Sigmoid colon (tissue), 7 donors: Measurements from ENCODE around the gene MAGI2. TPM values are rescaled to one million over a fixed set of nuclear protein-coding genes. Genes with fewer than 3 reads are reported as not detected.

Experiments
- DNase-seq: peaks from one replicate; pipeline ENCODE4 v3.0.0-alpha.2; 2019
- H3K27ac ChIP-seq, 4 donors: fragments of 200-600 bp; sonication (generic); one replicate each; pipeline ENCODE4 v1.5.1; 2016 to 2019; ENCODE audit warnings: mild to moderate bottlenecking in 1 of 4
- H3K27me3 ChIP-seq, 3 donors: fragments of 200-600 bp; sonication (generic); one replicate each; pipeline ENCODE4 v1.5.1; 2019; ENCODE audit warnings: mild to moderate bottlenecking in 1 of 3
- H3K36me3 ChIP-seq, 4 donors: fragments of 200-600 bp; sonication (generic); one replicate each; pipeline ENCODE4 v1.5.1; 2016 to 2019
- H3K4me1 ChIP-seq, 4 donors: fragments of 200-600 bp; sonication (generic); one replicate each; pipeline ENCODE4 v1.5.1; 2017 to 2019
- H3K4me3 ChIP-seq, 4 donors: fragments of 200-600 bp; sonication (generic); one replicate each; pipeline ENCODE4 v1.5.1; 2017 to 2019; ENCODE audit warnings: mild to moderate bottlenecking in 2 of 4, moderate library complexity in 1 of 4
- H3K9me3 ChIP-seq, 4 donors: fragments of 200-600 bp in 3 of 4; sonication (generic) in 3 of 4; one replicate each; pipeline versions ENCODE4 v1.5.1 to v1.6.1; 2013 to 2019
- EP300 ChIP-seq, 4 donors: sonication (generic); formaldehyde crosslinking; IDR thresholded peaks; one replicate each; pipeline ENCODE4 v1.6.1; 2017; ENCODE audit warnings: antibody characterized with exemption in 4 of 4
- POLR2A ChIP-seq, 2 donors: fragments of 450-650 bp; IDR thresholded peaks; one replicate each; pipeline ENCODE4 v1.6.1; 2016; ENCODE audit warnings: antibody characterized with exemption in 2 of 2, mild to moderate bottlenecking in 2 of 2, moderate library complexity in 2 of 2
- POLR2AphosphoS5 ChIP-seq, 4 donors: sonication (generic); formaldehyde crosslinking; IDR thresholded peaks; one replicate each; pipeline ENCODE4 v1.6.1; 2017; ENCODE audit warnings: antibody characterized with exemption in 4 of 4
- WGBS, 2 donors: extraction: QIAGEN DNeasy Blood & Tissue Kit; methylation state at CpG; one replicate each; pipeline ENCODE4 v1.1.7; 2013; 5-methylcytosine and 5-hydroxymethylcytosine counted together
- intact Hi-C: fragments of 100-400 bp; cut with DNase I; formaldehyde crosslinking; loops from one replicate; pipeline ENCODE4 v1.15.1; 2023
- polyA plus RNA-seq, 3 donors: library from polyadenylated mRNA; stranded (reverse); fragments of 200-250 nt; gene quantifications; one replicate each; pipeline ENCODE4 v1.2.3, GENCODE V29; 2013
- total RNA-seq, 4 donors: library from RNA; depleted of rRNA; stranded (reverse); fragments of >200 nt; gene quantifications; one replicate each; pipeline ENCODE4 v1.1.0, GENCODE V29; 2016
- TF ChIP-seq, protein P1 (sequence below), 4 experiments: fragments of 450-650 bp in 3 of 4; fragments of 200-600 bp in 1 of 4; IDR thresholded peaks; one replicate each; pipeline ENCODE4 v1.5.1; 2016 to 2019; ENCODE audit warnings: antibody characterized with exemption in 4 of 4, mild to moderate bottlenecking in 3 of 4, moderate library complexity in 2 of 4
- donor health status: healthy with polysubstance abuse.
- donor health status: Bipolar disorder and iron deficiency.
- donor health status: healthy.

The MAGI2 gene
- total and polyA plus RNA-seq, 7 donors: 0.69 to 26.9 (median 14.7) TPM

DNA sequence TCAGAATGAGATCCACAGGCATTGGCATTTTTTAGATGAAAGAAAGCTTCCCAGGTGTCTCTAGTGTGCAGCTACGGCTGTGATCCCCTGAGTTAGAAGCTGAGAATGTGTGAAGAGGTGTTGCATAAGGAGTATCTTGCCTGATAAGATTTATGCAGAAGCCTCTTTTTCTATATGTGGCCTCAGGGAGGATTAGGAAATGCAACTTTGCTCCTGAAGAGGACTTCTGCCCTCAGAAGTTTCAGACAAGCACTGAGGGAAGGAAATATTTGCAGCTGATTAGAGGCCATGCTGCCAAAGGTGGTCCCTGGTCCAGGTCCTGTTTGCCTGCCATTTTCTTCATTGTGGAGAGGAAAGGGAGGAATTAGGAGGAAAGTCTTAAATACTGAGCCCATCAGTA, 1103.1 kb downstream of the MAGI2 start:
- Histone ChIP-seq H3K4me3 (no peak overlapping the region), H3K27me3 (no peaks in the 10 kb centered on the region), H3K4me1 (peaks cover 0 to 18% (median 9%) of the 10 kb centered on the region in 4 donors), H3K9me3 (no peaks in the 10 kb centered on the region), H3K36me3 (no peaks in the 10 kb centered on the region), H3K27ac (no peak overlapping the region)
- 67 to 74% methylated on average over 1 of the region's 1 CpG for WGBS, 2 donors
- intact Hi-C loops: no loop called here
- no peak for DNase-seq
- no peak for TF ChIP-seq POLR2A (IDR thresholded peaks at IDR 0.05)

DNA sequence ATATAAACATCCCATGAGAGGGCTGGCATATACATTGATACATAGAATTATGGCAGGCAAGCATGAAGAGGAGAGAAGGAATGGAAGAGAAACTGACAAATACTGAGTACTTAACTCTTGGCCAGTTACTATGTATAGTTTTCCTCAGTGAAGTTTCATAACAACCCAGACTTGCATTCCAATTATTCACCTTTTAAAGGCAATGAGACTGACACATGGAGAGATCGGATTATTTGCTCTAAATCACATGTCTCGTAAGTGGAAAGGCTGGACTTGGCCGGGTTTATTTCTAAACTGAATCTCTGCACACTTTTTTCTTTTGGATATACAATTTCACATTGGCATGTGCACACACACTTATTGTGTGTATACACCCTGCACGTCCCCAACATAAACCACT, 1106.6 kb downstream of the MAGI2 start:
- WGBS, 2 donors: 88 to 91% methylated on average over 4 of the region's 4 CpGs
- no peak for TF ChIP-seq POLR2AphosphoS5 (IDR thresholded peaks at IDR 0.05)
- TF ChIP-seq, protein P1, sequence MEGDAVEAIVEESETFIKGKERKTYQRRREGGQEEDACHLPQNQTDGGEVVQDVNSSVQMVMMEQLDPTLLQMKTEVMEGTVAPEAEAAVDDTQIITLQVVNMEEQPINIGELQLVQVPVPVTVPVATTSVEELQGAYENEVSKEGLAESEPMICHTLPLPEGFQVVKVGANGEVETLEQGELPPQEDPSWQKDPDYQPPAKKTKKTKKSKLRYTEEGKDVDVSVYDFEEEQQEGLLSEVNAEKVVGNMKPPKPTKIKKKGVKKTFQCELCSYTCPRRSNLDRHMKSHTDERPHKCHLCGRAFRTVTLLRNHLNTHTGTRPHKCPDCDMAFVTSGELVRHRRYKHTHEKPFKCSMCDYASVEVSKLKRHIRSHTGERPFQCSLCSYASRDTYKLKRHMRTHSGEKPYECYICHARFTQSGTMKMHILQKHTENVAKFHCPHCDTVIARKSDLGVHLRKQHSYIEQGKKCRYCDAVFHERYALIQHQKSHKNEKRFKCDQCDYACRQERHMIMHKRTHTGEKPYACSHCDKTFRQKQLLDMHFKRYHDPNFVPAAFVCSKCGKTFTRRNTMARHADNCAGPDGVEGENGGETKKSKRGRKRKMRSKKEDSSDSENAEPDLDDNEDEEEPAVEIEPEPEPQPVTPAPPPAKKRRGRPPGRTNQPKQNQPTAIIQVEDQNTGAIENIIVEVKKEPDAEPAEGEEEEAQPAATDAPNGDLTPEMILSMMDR (IDR thresholded peaks at IDR 0.05): no peak
- no peak for TF ChIP-seq POLR2A (IDR thresholded peaks at IDR 0.05)
- no peak for TF ChIP-seq EP300 (IDR thresholded peaks at IDR 0.05)
- no peaks in the 10 kb centered on the region for H3K36me3 ChIP-seq

DNA sequence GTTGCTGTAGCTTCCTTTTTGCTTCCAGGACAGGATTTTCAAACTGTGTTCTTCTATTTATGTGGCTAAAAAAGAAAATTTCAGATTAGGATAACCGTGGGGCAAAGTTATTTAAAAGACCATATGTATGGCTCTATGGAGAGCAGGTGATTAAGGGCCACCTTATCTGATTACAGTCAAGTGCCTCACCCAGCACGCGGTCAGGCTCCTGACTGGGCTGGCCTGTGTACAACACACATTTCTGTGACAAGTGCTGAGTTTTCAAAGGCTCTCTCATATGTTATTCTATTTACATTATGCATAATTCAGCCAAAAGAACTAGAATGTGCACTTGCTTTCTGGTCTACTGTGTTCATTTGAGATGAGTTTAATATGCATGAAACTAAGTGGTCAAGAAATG, 1107.5 kb downstream of the MAGI2 start:
- DNase-seq: no peak
- no peaks in the 10 kb centered on the region for H3K27me3 ChIP-seq
- no peak overlapping the region for H3K4me3 ChIP-seq
- H3K36me3 ChIP-seq: no peaks in the 10 kb centered on the region
- TF ChIP-seq, protein P1 (IDR thresholded peaks at IDR 0.05): no peak
- TF ChIP-seq EP300 (IDR thresholded peaks at IDR 0.05) (no peak), POLR2AphosphoS5 (IDR thresholded peaks at IDR 0.05) (no peak), POLR2A (IDR thresholded peaks at IDR 0.05) (no peak)
- 34 to 68% methylated on average over 3 of the region's 3 CpGs for WGBS, 2 donors
- no peak overlapping the region for H3K27ac ChIP-seq
- H3K9me3 ChIP-seq: no peaks in the 10 kb centered on the region
- peaks cover 0 to 21% (median 11%) of the 10 kb centered on the region in 4 donors for H3K4me1 ChIP-seq
- intact Hi-C loops: no loop called here

More for the DNA sequence above, 1106.6 kb downstream of the MAGI2 start:
- no peak for DNase-seq
- Histone ChIP-seq H3K4me1 (peaks cover 0 to 21% (median 11%) of the 10 kb centered on the region in 4 donors), H3K27me3 (no peaks in the 10 kb centered on the region), H3K4me3 (no peak overlapping the region), H3K9me3 (no peaks in the 10 kb centered on the region), H3K27ac (no peak overlapping the region)
- intact Hi-C loops: no loop called here

DNA sequence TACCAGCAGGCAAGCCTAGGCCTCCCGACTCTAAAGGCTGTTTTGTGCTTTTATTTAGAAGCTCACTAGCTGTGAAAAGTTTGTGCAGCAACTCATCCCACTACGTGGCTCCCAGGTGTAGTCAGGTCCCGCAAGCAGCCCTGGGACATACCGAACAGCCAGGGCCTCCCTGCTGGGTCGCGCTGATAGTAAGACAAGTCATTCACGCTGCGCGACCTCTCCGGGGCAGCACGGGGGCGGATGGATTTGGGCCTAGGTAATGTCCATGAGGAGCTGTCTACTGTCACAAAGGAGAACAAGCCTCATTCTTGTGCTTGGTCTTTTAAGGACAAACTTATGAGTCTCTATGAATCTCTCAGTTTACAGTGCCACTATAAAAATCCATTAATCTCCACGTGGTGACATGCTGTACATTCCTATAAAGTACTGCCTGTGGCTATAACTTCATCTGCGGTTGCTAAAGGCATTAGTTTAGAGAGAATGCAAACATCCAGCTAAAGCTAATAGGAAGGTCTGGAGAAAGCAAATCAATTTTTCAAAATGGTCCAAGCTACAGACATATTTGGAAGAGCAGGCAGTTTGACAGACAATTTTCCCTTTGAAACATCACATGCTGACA, 1108.1 kb downstream of the MAGI2 start:
- DNase-seq: no peak
- TF ChIP-seq POLR2A (IDR thresholded peaks at IDR 0.05) (no peak), POLR2AphosphoS5 (IDR thresholded peaks at IDR 0.05) (no peak), EP300 (IDR thresholded peaks at IDR 0.05) (no peak)
- TF ChIP-seq, protein P1 (IDR thresholded peaks at IDR 0.05): no peak
- Histone ChIP-seq H3K9me3 (no peaks in the 10 kb centered on the region), H3K27me3 (no peaks in the 10 kb centered on the region), H3K27ac (no peak overlapping the region), H3K4me3 (no peak overlapping the region), H3K4me1 (peaks cover 0 to 21% (median 11%) of the 10 kb centered on the region in 4 donors), H3K36me3 (no peaks in the 10 kb centered on the region)
- intact Hi-C loops: no loop called here
- WGBS, 2 donors: 85 to 87% methylated on average over 14 of the region's 14 CpGs

DNA sequence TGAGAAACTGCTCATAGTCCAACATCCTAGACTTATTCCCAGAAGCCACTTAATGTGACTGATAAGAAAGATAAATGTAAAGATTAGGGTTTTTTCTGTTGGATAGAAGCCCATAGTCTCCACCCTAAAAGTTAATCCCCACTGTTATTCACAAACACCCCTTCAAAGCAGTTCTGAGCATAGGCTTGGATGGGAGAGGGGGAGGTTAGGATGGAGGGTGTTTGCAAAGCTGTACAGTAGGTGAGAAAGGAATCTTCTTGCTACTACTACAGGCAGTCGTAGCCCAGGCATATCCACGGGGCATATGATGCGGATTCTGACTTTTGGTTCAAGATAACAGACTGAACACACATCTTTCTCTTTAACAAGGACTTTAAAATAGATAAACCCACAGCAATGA, 1119.0 kb downstream of the MAGI2 start:
- no peaks in the 10 kb centered on the region for H3K4me1 ChIP-seq
- no peaks in the 10 kb centered on the region for H3K27me3 ChIP-seq
- H3K36me3 ChIP-seq: no peaks in the 10 kb centered on the region
- no peak for DNase-seq
- WGBS, 2 donors: 87 to 93% methylated on average over 3 of the region's 3 CpGs
- TF ChIP-seq, protein P1 (IDR thresholded peaks at IDR 0.05): no peak
- TF ChIP-seq POLR2A (IDR thresholded peaks at IDR 0.05) (no peak), POLR2AphosphoS5 (IDR thresholded peaks at IDR 0.05) (no peak), EP300 (IDR thresholded peaks at IDR 0.05) (no peak)
- no peak overlapping the region for H3K4me3 ChIP-seq
- intact Hi-C loops: no loop called here
- no peaks in the 10 kb centered on the region for H3K9me3 ChIP-seq
- H3K27ac ChIP-seq: no peak overlapping the region
